WTC11 (cell line): ENCODE data around the gene HSD17B14. TPM values are rescaled to one million over a fixed set of nuclear protein-coding genes. Genes with fewer than 3 reads are reported as not detected.

ENCODE experiments used
- ATAC-seq: fragments of 200-7000 bp; cut with Tn5 transposase; 2 replicates; pipeline ENCODE4 v1.10.0; 2021; ENCODE audit warnings: mild to moderate bottlenecking, moderate library complexity
- CTCF ChIA-PET: fragments of 300-600 bp; sonication (Branson Sonifier 250); formaldehyde crosslinking; loops from one replicate; lab custom pipeline; 2021; ENCODE audit warnings: antibody characterized with exemption; lab: Charles Lee
- POLR2A ChIA-PET: fragments of 350-600 bp; sonication (Branson Sonifier 250); formaldehyde crosslinking; loops from one replicate; lab custom pipeline; 2021; ENCODE audit warnings: antibody characterized with exemption; lab: Charles Lee
- DNase-seq: peaks from one replicate; pipeline ENCODE4 v3.0.0; 2021; ENCODE audit warnings: low spot score
- H3K27ac Mint-ChIP-seq: 2 replicates; pipeline ENCODE4 v1.8.0; 2021; ENCODE audit warnings: mixed read lengths
- H3K27me3 Mint-ChIP-seq: 2 replicates; pipeline ENCODE4 v1.8.0; 2021; ENCODE audit warnings: low read depth, mild to moderate bottlenecking, moderate library complexity, mixed read lengths
- H3K36me3 Mint-ChIP-seq: 2 replicates; pipeline ENCODE4 v1.8.0; 2021; ENCODE audit warnings: mixed read lengths
- H3K4me1 Mint-ChIP-seq: 2 replicates; pipeline ENCODE4 v1.8.0; 2022; ENCODE audit warnings: mixed read lengths
- H3K4me3 Mint-ChIP-seq: 2 replicates; pipeline ENCODE4 v1.8.0; 2021; ENCODE audit warnings: mild to moderate bottlenecking, moderate library complexity, mixed read lengths
- H3K9me3 Mint-ChIP-seq: 2 replicates; pipeline ENCODE4 v1.8.0; 2021; ENCODE audit warnings: mixed read lengths
- EMX1 ChIP-seq: fragments of 250-450 bp; sonication (Bioruptor Pico); IDR thresholded peaks from 2 replicates; pipeline ENCODE4 v1.8.0; 2021; ENCODE audit warnings: mild to moderate bottlenecking
- FOXK1 ChIP-seq: sonication (generic); formaldehyde crosslinking; IDR thresholded peaks from 2 replicates; pipeline ENCODE4 v1.8.0; 2022; ENCODE audit warnings: mild to moderate bottlenecking, moderate library complexity, missing genetic modification reagents
- GABPB1 ChIP-seq: sonication (generic); formaldehyde crosslinking; IDR thresholded peaks from 2 replicates; pipeline ENCODE4 v1.8.1; 2023; ENCODE audit warnings: mild to moderate bottlenecking, missing genetic modification reagents
- HMGA2 ChIP-seq: fragments of 250-450 bp; sonication (Bioruptor Pico); IDR thresholded peaks from 2 replicates; pipeline ENCODE4 v1.4.0; 2021; ENCODE audit warnings: mild to moderate bottlenecking, moderate library complexity
- JUN ChIP-seq: sonication (generic); formaldehyde crosslinking; IDR thresholded peaks from 2 replicates; pipeline ENCODE4 v1.8.0; 2023; ENCODE audit warnings: mild to moderate bottlenecking, missing genetic modification reagents
- KAT7 ChIP-seq: sonication (generic); formaldehyde crosslinking; IDR thresholded peaks from 2 replicates; pipeline ENCODE4 v1.8.1; 2023; ENCODE audit warnings: missing genetic modification reagents, mild to moderate bottlenecking, borderline replicate concordance
- MAX ChIP-seq: sonication (generic); formaldehyde crosslinking; IDR thresholded peaks from 2 replicates; pipeline ENCODE4 v1.8.0; 2022; ENCODE audit warnings: mild to moderate bottlenecking, missing genetic modification reagents
- MXD4 ChIP-seq: fragments of 250-450 bp; sonication (Bioruptor Pico); IDR thresholded peaks from 2 replicates; pipeline ENCODE4 v1.8.0; 2021; ENCODE audit warnings: mild to moderate bottlenecking, moderate library complexity, borderline replicate concordance
- NFE2L1 ChIP-seq: sonication (generic); formaldehyde crosslinking; IDR thresholded peaks from 2 replicates; pipeline ENCODE4 v1.8.1; 2023; ENCODE audit warnings: missing genetic modification reagents
- NFYB ChIP-seq: sonication (generic); formaldehyde crosslinking; conservative IDR thresholded peaks from 2 replicates; pipeline ENCODE4 v1.8.0; 2022; ENCODE audit warnings: low read depth, missing genetic modification reagents
- RELA ChIP-seq: sonication (generic); formaldehyde crosslinking; IDR thresholded peaks from 2 replicates; pipeline ENCODE4 v1.8.1; 2022; ENCODE audit warnings: missing genetic modification reagents, mild to moderate bottlenecking, borderline replicate concordance
- SMAD4 ChIP-seq: sonication (generic); formaldehyde crosslinking; IDR thresholded peaks from 2 replicates; pipeline ENCODE4 v1.8.0; 2022; ENCODE audit warnings: mild to moderate bottlenecking, missing genetic modification reagents
- SOX15 ChIP-seq: fragments of 250-450 bp; sonication (Bioruptor Pico); IDR thresholded peaks from 2 replicates; pipeline ENCODE4 v1.9.0; 2021; ENCODE audit warnings: mild to moderate bottlenecking
- ZNF138 ChIP-seq: sonication (generic); formaldehyde crosslinking; conservative IDR thresholded peaks from 2 replicates; pipeline ENCODE4 v1.8.1; 2022; ENCODE audit warnings: mild to moderate bottlenecking, moderate library complexity, missing genetic modification reagents
- ZNF219 ChIP-seq: sonication (generic); formaldehyde crosslinking; IDR thresholded peaks from 2 replicates; pipeline ENCODE4 v1.8.0; 2023; ENCODE audit warnings: missing genetic modification reagents, mild to moderate bottlenecking, borderline replicate concordance
- ZNF423 ChIP-seq: fragments of 250-450 bp; sonication (Bioruptor Pico); IDR thresholded peaks from 2 replicates; pipeline ENCODE4 v2.1.2; 2022; ENCODE audit warnings: mild to moderate bottlenecking, moderate library complexity
- total RNA-seq: library from RNA; stranded (reverse); gene quantifications from 3 replicates; pipeline ENCODE4 v1.2.3, GENCODE V29; 2021
- TF ChIP-seq, protein P1 (sequence below): sonication (generic); formaldehyde crosslinking; IDR thresholded peaks from 2 replicates; pipeline ENCODE4 v1.8.1; 2022; ENCODE audit warnings: missing genetic modification reagents, borderline replicate concordance
- TF ChIP-seq, protein P2 (sequence below): fragments of 250-450 bp; sonication (Bioruptor Pico); conservative IDR thresholded peaks from 2 replicates; pipeline ENCODE4 v1.9.0; 2021; ENCODE audit warnings: mild to moderate bottlenecking

HSD17B14 gene
- total RNA-seq, 1 experiment from 2014 or later: 11.4 TPM

DNA sequence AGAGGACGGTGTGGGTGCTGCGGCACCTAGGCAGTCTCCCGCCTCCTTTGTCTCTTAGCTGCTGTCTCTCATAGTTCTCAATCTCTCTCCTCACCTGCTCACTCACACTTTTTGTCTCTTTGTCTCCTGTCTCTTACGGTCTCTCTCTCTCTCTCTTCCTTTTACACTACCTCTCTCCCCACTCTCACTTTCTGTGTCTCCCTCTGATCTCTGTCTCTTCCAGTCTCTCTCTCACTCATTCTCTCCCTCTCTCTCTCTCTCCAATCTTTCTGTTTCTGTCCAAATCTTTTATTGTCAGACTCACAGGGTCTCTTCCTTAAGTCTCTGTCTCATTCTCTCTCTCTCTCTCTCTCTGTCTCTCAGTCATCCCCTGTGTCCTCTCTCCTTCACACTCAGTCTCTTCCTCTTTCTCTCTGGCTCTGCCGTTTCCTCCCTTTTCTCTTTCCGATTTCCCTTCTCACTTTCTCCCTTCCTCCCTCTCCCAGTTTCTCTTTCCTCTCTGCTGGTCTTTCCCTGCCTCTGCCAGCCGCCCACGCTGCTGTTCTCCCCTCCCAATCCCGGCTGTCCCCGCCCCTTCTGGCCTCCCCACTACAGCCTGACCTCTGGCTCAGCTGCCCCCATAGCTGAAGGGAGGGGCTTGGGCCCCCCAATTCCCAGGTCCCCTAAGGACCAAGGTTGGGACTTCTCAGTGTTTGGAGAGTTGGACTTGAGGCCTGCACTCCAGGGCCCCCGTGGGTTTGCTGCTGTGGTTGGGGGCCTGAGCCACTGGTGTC lies 32.0 kb upstream of the HSD17B14 start, which contains the start of gene PLEKHA4:
Gene PLEKHA4 (minus strand): TSS at position 504 of the 773 bp plus-strand sequence. CDS start 997 bp downstream, outside the sequence.
- Mint-ChIP-seq H3K4me3 (peak within 1 kb of the TSS; percentile 53), H3K36me3 (peaks cover 9% of the 10 kb centered on the region), H3K9me3 (no peaks in the 10 kb centered on the region), H3K27ac (peak within 1 kb of the TSS; percentile 65), H3K4me1 (peaks cover 29% of the 10 kb centered on the region), H3K27me3 (no peaks in the 10 kb centered on the region; the same call in 1 of the 2 replicates)
- TF ChIP-seq JUN (CRISPR knock-in tag) (no peak), FOXK1 (CRISPR knock-in tag) (no peak), HMGA2 (no peak), NFE2L1 (CRISPR knock-in tag) (peak; percentile 36; the same call in 1 of the 2 replicates), EMX1 (CRISPR knock-in tag) (no peak), KAT7 (CRISPR knock-in tag) (no peak)
- ChIA-PET CTCF (interaction anchor here (1.0 to 2.3 kb wide), 5 partner anchors 24 to 188 kb away, joined by 3 to 9 read pairs (median 5); no protein-coding TSS in a partner anchor), POLR2A (interaction anchor here (0.6 kb wide), 2 partner anchors 14 to 118 kb away, joined by 3 read pairs; no protein-coding TSS in a partner anchor)
- ATAC-seq (peak; percentile 16), DNase-seq (peak; percentile 51)

DNA sequence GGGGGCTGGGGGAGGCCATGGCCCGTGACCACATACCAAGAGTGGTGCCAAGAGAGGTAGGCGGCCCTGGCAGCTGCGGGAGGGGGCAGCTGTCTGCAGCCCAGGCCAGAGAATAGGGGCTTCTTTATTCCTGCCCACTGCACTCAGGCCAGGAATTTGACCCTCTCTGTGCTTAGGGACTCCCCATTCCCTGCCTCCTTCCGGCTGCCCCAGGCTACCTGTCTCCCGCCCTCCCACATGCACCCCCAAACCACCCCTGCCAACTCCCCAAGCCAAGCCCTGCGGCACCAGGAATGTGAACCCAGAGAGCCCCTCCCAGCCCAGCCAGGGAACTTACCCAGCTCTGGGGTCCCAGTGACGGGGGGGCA lies 31.4 kb upstream of the HSD17B14 start:
- Mint-ChIP-seq H3K27me3 (no peaks in the 10 kb centered on the region; the same call in 1 of the 2 replicates), H3K4me1 (peaks cover 23% of the 10 kb centered on the region), H3K27ac (no peak overlapping the region), H3K36me3 (peaks cover 5% of the 10 kb centered on the region; the same call in 1 of the 2 replicates), H3K9me3 (no peaks in the 10 kb centered on the region), H3K4me3 (peak overlapping the region; percentile 53)
- CTCF ChIA-PET: interaction anchor here (1.0 to 2.3 kb wide), 4 partner anchors 25 to 103 kb away, joined by 3 to 9 read pairs (median 6); no protein-coding TSS in a partner anchor
- no peak for ATAC-seq
- no peak for DNase-seq
- POLR2A ChIA-PET: no interaction called here
- TF ChIP-seq ZNF219 (no peak), ZNF138 (CRISPR knock-in tag) (no peak), MAX (no peak), ZNF423 (CRISPR knock-in tag) (no peak)

DNA sequence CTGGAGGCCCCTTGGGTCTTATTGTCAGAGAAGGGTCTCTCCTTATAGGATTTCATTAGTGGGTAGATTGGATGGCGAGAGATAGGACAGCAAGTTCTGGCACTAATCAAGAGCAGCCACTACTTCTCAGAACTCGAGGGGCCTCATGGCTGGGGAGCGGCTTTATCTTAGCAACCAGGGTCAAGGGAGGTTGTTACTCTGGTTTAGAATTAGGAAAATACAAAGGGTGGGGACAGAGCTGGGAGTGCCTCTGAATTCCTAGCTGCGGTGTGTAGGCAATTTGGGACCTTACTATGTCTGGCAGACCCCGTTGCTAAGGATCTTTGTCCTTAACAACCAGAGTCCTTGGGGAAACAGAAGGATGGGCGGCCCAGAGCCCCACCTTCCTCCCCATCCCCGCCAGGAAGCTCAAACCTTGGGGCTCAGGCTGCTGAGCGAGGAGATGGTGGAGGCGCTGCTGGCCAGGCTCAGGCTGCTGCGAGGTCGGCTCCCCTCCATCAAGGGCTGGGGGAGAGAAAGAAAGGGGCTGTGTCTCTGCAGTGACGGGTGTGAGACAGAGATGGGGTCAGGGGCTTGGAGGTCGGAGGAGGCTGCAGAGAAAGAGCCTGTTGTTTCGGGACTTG lies 30.9 kb upstream of the HSD17B14 start:
- POLR2A ChIA-PET: no interaction called here
- CTCF ChIA-PET: interaction anchor here (1.0 to 2.3 kb wide), 2 partner anchors 24 to 103 kb away, joined by 3 to 9 read pairs; no protein-coding TSS in a partner anchor
- Mint-ChIP-seq H3K4me3 (no peak overlapping the region; the same call in 1 of the 2 replicates), H3K36me3 (peaks cover 3% of the 10 kb centered on the region; the same call in 1 of the 2 replicates), H3K27ac (no peak overlapping the region), H3K4me1 (peaks cover 22% of the 10 kb centered on the region), H3K27me3 (no peaks in the 10 kb centered on the region; the same call in 1 of the 2 replicates), H3K9me3 (no peaks in the 10 kb centered on the region)
- ATAC-seq (no peak), DNase-seq (no peak)
- TF ChIP-seq SMAD4 (CRISPR knock-in tag) (no peak), GABPB1 (no peak), MXD4 (CRISPR knock-in tag) (no peak), NFYB (no peak), RELA (no peak), HMGA2 (no peak), SOX15 (CRISPR knock-in tag) (no peak)
- TF ChIP-seq, protein P1, sequence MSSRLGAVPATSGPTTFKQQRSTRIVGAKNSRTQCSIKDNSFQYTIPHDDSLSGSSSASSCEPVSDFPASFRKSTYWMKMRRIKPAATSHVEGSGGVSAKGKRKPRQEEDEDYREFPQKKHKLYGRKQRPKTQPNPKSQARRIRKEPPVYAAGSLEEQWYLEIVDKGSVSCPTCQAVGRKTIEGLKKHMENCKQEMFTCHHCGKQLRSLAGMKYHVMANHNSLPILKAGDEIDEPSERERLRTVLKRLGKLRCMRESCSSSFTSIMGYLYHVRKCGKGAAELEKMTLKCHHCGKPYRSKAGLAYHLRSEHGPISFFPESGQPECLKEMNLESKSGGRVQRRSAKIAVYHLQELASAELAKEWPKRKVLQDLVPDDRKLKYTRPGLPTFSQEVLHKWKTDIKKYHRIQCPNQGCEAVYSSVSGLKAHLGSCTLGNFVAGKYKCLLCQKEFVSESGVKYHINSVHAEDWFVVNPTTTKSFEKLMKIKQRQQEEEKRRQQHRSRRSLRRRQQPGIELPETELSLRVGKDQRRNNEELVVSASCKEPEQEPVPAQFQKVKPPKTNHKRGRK (CRISPR knock-in tag): no peak
- TF ChIP-seq, protein P2, sequence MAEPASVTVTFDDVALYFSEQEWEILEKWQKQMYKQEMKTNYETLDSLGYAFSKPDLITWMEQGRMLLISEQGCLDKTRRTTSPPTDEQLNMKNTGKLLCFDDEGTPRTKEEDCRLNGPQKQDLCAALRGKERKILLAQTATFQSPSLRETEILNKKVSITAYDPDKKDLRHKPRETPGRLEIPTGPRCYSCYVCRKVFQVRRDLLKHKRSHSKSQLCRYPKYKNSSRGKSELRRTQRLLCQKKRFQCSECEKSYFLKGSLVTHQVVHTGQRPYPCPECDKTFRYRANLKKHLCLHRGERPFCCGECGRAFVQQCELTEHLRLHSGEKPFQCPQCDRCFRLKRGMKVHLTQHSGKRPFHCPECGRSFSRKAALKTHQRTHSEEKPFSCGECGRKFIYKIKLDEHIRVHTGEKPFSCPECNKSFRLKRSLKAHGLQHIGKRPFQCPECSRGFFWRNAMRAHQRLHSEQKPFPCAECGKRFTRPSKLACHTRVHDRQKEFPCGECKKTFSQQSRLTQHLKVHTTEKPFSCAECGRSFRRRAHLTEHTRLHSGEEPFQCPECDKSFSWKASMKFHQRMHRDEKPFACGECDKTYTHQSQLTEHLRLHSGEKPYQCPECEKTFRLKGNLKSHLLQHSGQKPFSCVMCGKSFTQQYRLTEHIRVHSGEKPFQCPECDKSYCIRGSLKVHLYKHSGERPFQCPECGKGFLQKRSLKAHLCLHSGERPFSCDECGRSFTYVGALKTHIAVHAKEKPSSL (CRISPR knock-in tag): no peak
